Measurements from ENCODE around the gene SMYD3.
"Not testable (repeated sequence)": the region's sequence is repeated elsewhere in the genome, so short reads cannot be mapped to it uniquely, and the experiment has no call there.

SMYD3 gene

DNA sequence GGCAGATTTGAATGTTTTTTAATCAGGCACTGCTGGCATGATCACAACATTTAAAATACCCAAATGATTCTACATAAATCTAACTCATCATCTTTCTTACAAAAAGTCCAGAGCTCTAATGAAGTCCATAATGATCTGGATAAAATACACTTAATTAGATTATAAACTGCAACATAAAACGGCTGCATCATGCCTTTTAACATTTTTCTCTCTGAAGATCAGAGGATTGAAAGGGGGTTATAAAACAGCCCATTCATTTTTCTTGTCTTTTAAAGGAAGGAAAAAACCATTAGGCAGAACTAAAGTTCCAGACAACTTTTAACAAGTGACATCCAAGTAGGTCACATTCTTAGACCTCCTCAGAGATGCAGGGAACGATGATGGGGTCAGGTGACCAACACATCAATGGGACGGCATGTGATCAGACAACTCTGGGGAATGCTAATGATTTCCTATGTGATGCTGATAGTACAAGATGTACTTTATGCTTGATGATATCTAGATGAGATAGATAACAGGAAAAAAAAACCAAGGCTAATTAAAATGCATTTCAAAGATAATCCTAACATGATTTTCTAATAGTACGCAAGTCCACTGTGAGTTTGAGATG lies 455.1 kb downstream of the SMYD3 start:
- DNase-seq = no peak

GRCh38 chr1:246048693-246049092 lies 458.4 kb downstream of the SMYD3 start:
- no peak for DNase-seq

- DNase-seq = no peak
Observed at GRCh38 chr1:246043556-246043955, 463.5 kb downstream of the SMYD3 start.

GRCh38 chr1:246041360-246041759 lies 465.7 kb downstream of the SMYD3 start:
- DNase-seq = no peak

- DNase-seq = no peak
Observed at GRCh38 chr1:246040200-246040890, 466.7 kb downstream of the SMYD3 start.

- DNase-seq = no peak
Observed at GRCh38 chr1:246039584-246039983, 467.5 kb downstream of the SMYD3 start.

DNA sequence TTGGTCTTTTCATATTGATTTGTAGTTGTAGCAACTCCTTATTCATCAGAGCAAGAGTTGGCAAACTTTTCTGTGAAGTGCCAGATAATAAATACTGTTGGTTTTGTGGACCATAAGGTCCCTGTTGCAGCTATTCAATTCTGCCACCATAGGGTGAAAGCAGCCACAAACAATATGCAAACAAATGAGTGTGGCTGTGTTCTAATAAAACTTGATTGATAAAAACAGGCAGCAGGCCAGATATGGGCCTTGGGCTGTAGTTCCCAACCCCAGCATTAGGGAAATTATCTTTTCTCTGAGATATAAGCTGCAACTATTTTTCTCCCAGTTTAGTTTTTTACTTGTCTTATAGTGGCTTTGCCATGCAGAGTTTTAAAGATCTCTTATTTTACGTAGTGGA lies 469.2 kb downstream of the SMYD3 start:
- no peak for DNase-seq

- no peak for DNase-seq
Observed at GRCh38 chr1:246036175-246036574, 470.9 kb downstream of the SMYD3 start.

- DNase-seq = no peak
Observed at GRCh38 chr1:246035060-246035541, 472.0 kb downstream of the SMYD3 start.

DNA sequence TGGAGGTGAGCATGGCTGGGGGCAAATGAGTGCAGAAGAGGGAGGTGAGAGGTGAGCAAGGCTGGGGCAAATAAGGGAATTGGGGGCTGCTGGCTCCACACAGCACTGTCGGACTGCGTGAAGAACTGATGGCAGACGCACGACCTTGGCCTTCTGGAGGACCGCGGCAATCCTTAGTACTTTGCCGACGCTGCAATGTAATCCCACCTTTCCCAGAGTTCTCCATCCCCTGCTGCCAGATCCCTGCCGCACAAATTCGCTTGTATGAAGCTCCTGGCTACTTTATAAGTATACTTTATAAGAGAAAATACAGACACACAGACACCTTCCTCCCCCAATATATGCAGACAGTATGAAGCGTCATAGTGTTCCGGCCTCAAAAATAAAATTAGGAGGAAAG lies 472.4 kb downstream of the SMYD3 start:
- no peak for DNase-seq

- no peak for DNase-seq
Observed at GRCh38 chr1:246032984-246033383, 474.1 kb downstream of the SMYD3 start.

DNA sequence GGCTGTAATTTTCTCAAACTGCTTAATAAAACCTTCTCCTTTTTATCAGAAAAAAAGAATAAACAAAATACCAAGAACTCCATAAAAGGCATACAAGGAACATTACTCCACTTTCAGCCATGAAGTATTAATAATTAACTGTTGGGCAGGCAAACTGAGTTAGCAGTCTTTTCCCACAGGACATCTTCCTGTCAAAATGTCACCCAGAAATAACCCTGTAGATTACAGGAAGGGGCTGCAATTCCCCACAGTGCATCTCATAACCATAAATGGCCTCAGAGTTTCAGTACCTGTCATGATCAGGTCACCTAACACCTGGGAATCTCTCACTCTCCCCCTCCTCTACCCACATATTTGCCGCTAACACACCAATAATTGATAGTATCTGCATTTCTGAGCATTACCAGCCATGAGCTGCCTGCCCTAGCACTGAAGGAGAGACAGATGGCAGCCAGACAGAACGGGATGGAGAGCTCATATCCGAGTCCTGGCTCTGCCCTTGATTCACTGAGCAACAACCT lies 475.0 kb downstream of the SMYD3 start:
- DNase-seq = no peak

DNA sequence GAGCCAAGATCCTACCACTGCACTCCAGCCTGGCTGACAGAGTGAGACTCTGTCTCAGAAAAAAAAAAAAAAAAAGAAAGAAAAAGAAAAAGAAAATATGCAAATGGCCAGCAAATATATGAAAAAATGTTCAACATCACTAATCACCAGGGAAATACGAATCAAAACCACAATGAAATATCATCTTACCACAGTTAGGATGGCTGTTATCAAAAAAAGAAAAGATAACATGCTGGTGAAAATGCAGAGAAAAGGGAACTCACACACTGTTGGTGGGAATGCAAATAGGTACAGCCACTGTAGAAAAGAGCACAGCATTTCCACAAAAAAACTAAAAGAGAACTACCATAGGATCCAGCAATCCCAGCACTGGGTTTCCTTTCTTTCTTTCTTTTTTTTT lies 477.5 kb downstream of the SMYD3 start:
- no peak for DNase-seq

DNA sequence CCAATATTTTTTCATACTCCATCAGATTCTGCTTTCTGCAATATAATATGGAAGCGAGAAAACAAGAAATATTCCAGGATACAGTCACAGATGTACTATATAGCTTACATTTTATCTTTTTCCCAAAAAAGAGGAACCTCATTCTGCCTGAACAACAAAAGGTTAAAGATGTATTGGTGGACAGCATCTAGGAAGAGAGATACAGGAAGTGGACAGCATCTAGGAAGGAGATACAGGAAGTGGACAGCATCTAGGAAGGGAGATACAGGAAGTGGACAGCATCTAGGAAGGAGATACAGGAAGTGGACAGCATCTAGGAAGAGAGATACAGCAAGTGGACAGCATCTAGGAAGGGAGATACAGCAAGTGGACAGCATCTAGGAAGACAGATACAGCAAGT lies 483.0 kb downstream of the SMYD3 start:
- DNase-seq = not testable (repeated sequence)

DNA sequence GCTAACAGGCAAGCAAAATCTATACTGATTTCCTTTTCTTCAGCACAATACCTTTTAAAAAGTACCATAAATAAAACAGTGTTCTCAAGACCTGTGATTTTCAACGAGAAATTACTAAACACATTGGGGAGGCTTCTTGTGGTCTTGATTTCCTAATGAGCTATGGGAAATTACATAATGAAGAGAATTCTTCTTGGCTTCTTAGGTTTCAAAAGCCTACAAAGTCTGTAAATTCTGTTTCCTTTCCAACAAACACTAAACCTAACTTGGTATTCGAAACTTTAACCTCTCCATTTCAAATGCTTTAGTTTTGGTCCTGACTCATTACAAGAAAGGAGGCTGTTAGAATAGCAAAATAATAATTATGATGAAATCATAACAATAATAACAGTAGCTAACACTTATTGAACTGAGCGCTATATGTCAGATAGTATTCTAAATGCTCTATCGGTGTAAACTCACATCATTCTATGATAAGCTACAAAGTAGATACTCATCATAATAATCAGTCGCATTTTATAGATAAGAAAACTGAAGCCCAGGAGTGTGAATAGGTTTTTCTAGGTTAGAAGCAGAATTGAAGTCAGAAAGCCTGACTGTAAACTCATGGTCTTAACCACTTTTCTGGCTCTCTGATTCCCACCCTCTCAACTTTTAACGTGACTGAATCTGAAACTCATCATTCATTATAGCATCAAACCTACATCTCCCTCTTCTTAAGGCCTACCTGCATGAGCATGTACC lies 486.7 kb downstream of the SMYD3 start:
- no peak for DNase-seq

DNA sequence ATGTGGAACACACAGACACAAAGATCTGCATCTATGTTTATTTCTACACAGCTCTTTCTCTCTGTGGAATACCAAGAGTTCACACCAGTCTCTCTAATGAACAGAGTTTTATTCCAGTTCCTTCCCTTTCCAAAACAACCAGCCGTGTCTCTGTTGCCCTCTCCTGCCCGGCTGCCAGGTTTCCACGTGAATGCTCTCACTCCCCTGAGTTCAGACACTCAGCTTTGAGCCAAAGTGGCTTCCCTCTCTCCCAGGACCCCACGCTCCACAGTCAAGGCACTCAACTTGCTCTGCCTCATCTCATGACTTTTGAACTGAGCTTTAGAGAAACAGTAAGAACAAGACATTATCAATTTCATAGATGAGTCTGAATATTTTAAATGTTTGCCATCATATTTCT lies 488.9 kb downstream of the SMYD3 start:
- DNase-seq = no peak

DNA sequence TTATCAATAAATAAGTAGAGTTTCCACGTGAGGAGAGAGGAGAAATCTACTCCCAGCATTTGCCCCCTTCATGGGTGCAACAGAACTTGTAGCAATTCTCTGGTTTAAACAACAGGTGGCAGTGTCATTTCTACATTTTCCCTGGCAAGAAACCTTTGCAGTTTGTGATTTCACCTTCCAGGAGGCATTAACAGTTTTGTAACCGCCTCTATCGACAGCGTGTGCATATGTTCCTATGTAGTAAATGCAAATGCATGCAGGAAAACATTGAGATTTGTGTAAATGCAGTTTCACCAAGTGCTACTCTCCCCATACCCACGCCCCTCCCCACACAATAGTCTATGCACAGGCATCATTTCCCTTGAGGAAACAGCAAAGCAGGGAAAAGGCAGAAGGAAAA lies 494.7 kb downstream of the SMYD3 start:
- DNase-seq = no peak

DNA sequence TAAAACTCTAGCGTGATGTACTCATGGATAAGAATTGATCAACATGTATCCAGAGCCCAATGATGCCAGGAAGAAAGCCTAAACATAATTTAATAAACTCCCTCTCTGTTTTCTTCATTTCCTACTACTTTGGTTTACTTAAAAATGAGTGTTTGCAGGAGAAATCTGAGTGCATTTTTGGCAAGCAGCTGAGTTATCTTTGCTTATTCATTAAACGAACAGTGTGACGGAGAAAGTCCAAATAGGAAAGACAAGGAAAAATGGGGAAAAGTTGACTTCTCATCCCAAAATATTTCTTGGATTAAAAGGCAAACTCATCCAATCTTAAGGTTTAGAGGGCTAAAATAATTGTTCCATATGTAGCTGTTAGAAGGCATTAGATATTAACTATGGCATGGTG lies 496.7 kb downstream of the SMYD3 start:
- DNase-seq = no peak

GRCh38 chr1:246008363-246008831 lies 498.7 kb downstream of the SMYD3 start:
- DNase-seq = no peak

- no peak for DNase-seq
Observed at GRCh38 chr1:246005067-246005466, 502.0 kb downstream of the SMYD3 start.

- no peak for DNase-seq
Observed at GRCh38 chr1:246004301-246004700, 502.8 kb downstream of the SMYD3 start.

DNA sequence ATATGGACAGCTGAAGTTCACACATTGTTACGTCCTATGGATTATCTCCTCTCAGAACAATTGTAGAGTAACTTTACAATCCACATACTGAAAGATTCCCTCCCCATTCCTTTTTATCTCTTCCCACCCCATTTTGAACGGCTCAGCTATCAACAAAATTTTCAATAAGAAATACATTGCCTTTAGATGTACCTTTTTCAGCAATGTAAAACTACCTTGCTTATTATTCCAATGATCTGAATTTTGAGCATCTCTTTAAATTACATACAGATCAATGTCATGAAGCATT lies 503.7 kb downstream of the SMYD3 start:
- no peak for DNase-seq

DNA sequence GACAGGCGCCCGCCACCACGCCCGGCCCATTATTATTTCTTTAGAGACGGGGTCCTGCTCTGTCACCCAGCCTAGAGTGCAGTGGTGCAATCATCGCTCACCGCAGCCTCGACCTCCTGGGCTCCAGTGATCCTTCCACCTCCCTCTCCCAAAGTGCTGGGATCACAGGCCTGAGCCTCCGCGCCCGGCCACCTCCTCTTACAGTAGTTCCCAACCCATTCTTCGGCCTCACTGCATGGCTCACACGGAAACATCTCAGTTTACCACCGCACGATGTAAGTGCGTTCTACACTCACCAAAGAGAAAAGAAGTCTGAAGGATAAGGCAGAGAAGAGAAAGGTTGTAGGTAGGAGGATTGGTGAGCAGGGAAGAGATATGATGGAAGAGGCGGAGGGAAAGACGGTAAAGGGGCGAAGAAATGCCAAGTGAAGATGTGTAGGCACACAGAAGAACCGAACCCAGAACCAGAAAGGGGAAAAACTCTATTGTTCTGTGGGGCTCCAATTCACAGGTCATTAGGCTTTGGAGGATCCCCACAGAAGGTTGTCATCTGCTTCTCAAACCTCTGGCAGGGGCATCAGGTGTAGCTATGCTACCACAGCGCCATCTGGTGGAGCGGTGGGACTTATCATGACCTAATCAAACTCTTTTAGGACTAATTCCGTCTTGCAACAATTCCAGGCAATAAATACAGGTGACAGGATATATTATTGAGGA lies 504.2 kb downstream of the SMYD3 start:
- peak; percentile 83 for DNase-seq

All from activated gamma-delta T cell treated with Interleukin-2 at 50 U/mL for 16 hours (primary cell).